ENCODE measurements around the gene PRAMEF12. TPM values are rescaled to one million over a fixed set of nuclear protein-coding genes. Genes with fewer than 3 reads are reported as not detected.
"Not testable (repeated sequence)": the region's sequence is repeated elsewhere in the genome, so short reads cannot be mapped to it uniquely, and the experiment has no call there.

PRAMEF12 gene
- total and polyA plus RNA-seq, 2 donors = 0.05 to 0.50 TPM

- WGBS = 95% methylated on average over 15 of the region's 15 CpGs
- H3K9me3 ChIP-seq (ENCODE audit: control insufficient read depth in 2 of 2, insufficient read depth in 1 of 2, low read length in 1 of 2) = no peaks in the 10 kb centered on the region
- H3K4me1 ChIP-seq (ENCODE audit: control insufficient read depth in 2 of 2, insufficient read depth in 2 of 2, low read length in 2 of 2) = no peaks in the 10 kb centered on the region
- H3K4me3 ChIP-seq (ENCODE audit: low read length in 2 of 2) = no peak overlapping the region
- no peak for DNase-seq (ENCODE audit: low read depth in 6 of 9, low spot score in 9 of 9)
- H3K27ac ChIP-seq (ENCODE audit: low read depth in 1 of 2, low read length in 1 of 2) = no peak overlapping the region
- no peaks in the 10 kb centered on the region for H3K27me3 ChIP-seq (ENCODE audit: control insufficient read depth in 2 of 2, insufficient read depth in 1 of 2, low read length in 1 of 2)
- H3K36me3 ChIP-seq (ENCODE audit: control insufficient read depth in 2 of 2, insufficient read depth in 2 of 2, low read length in 1 of 2) = no peaks in the 10 kb centered on the region
Measured at GRCh38 chr1:12776801-12777557, 3.4 kb downstream of the PRAMEF12 start.

- Histone ChIP-seq H3K9me3 (ENCODE audit: control insufficient read depth in 2 of 2, insufficient read depth in 1 of 2, low read length in 1 of 2) (no peaks in the 10 kb centered on the region), H3K27me3 (ENCODE audit: control insufficient read depth in 2 of 2, insufficient read depth in 1 of 2, low read length in 1 of 2) (no peaks in the 10 kb centered on the region), H3K27ac (ENCODE audit: low read depth in 1 of 2, low read length in 1 of 2) (no peak overlapping the region), H3K4me3 (ENCODE audit: low read length in 2 of 2) (no peak overlapping the region), H3K36me3 (ENCODE audit: control insufficient read depth in 2 of 2, insufficient read depth in 2 of 2, low read length in 1 of 2) (no peaks in the 10 kb centered on the region), H3K4me1 (ENCODE audit: control insufficient read depth in 2 of 2, insufficient read depth in 2 of 2, low read length in 2 of 2) (no peaks in the 10 kb centered on the region)
- 94% methylated on average over 4 of the region's 4 CpGs for WGBS
- DNase-seq (ENCODE audit: low read depth in 6 of 9, low spot score in 9 of 9) = no peak
Measured at GRCh38 chr1:12778061-12778460, 4.5 kb downstream of the PRAMEF12 start.

GRCh38 chr1:12778907-12779306, 5.4 kb downstream of the PRAMEF12 start:
- Histone ChIP-seq H3K36me3 (ENCODE audit: control insufficient read depth in 2 of 2, insufficient read depth in 2 of 2, low read length in 1 of 2) (no peaks in the 10 kb centered on the region), H3K27ac (ENCODE audit: low read depth in 1 of 2, low read length in 1 of 2) (no peak overlapping the region), H3K4me3 (ENCODE audit: low read length in 2 of 2) (no peak overlapping the region), H3K27me3 (ENCODE audit: control insufficient read depth in 2 of 2, insufficient read depth in 1 of 2, low read length in 1 of 2) (no peaks in the 10 kb centered on the region), H3K9me3 (ENCODE audit: control insufficient read depth in 2 of 2, insufficient read depth in 1 of 2, low read length in 1 of 2) (no peaks in the 10 kb centered on the region), H3K4me1 (ENCODE audit: control insufficient read depth in 2 of 2, insufficient read depth in 2 of 2, low read length in 2 of 2) (no peaks in the 10 kb centered on the region)
- no peak for DNase-seq (ENCODE audit: low read depth in 6 of 9, low spot score in 9 of 9)
- 92% methylated on average over 6 of the region's 6 CpGs for WGBS

GRCh38 chr1:12781488-12781887, 8.0 kb downstream of the PRAMEF12 start:
- not testable (repeated sequence) for H3K4me1 ChIP-seq (ENCODE audit: control insufficient read depth in 2 of 2, insufficient read depth in 2 of 2, low read length in 2 of 2); H3K4me3 ChIP-seq (ENCODE audit: low read length in 2 of 2); DNase-seq (ENCODE audit: low read depth in 6 of 9, low spot score in 9 of 9); H3K27me3 ChIP-seq (ENCODE audit: control insufficient read depth in 2 of 2, insufficient read depth in 1 of 2, low read length in 1 of 2); H3K9me3 ChIP-seq (ENCODE audit: control insufficient read depth in 2 of 2, insufficient read depth in 1 of 2, low read length in 1 of 2); H3K27ac ChIP-seq (ENCODE audit: low read depth in 1 of 2, low read length in 1 of 2); H3K36me3 ChIP-seq (ENCODE audit: control insufficient read depth in 2 of 2, insufficient read depth in 2 of 2, low read length in 1 of 2)
- 83% methylated on average over 5 of the region's 5 CpGs for WGBS

- DNase-seq (ENCODE audit: low read depth in 6 of 9, low spot score in 9 of 9); H3K9me3 ChIP-seq (ENCODE audit: control insufficient read depth in 2 of 2, insufficient read depth in 1 of 2, low read length in 1 of 2); H3K27me3 ChIP-seq (ENCODE audit: control insufficient read depth in 2 of 2, insufficient read depth in 1 of 2, low read length in 1 of 2); H3K27ac ChIP-seq (ENCODE audit: low read depth in 1 of 2, low read length in 1 of 2); H3K4me3 ChIP-seq (ENCODE audit: low read length in 2 of 2); H3K36me3 ChIP-seq (ENCODE audit: control insufficient read depth in 2 of 2, insufficient read depth in 2 of 2, low read length in 1 of 2); H3K4me1 ChIP-seq (ENCODE audit: control insufficient read depth in 2 of 2, insufficient read depth in 2 of 2, low read length in 2 of 2): not testable (repeated sequence)
- 53% methylated on average over 6 of the region's 7 CpGs for WGBS
Measured at GRCh38 chr1:12783783-12784182, 10.2 kb downstream of the PRAMEF12 start.

- H3K36me3 ChIP-seq (ENCODE audit: control insufficient read depth in 2 of 2, insufficient read depth in 2 of 2, low read length in 1 of 2); DNase-seq (ENCODE audit: low read depth in 6 of 9, low spot score in 9 of 9); H3K4me1 ChIP-seq (ENCODE audit: control insufficient read depth in 2 of 2, insufficient read depth in 2 of 2, low read length in 2 of 2); H3K4me3 ChIP-seq (ENCODE audit: low read length in 2 of 2); H3K9me3 ChIP-seq (ENCODE audit: control insufficient read depth in 2 of 2, insufficient read depth in 1 of 2, low read length in 1 of 2); H3K27me3 ChIP-seq (ENCODE audit: control insufficient read depth in 2 of 2, insufficient read depth in 1 of 2, low read length in 1 of 2); H3K27ac ChIP-seq (ENCODE audit: low read depth in 1 of 2, low read length in 1 of 2): not testable (repeated sequence)
- 82% methylated on average over 8 of the region's 8 CpGs for WGBS
Measured at GRCh38 chr1:12784729-12785128, 11.2 kb downstream of the PRAMEF12 start.

- H3K27me3 ChIP-seq (ENCODE audit: control insufficient read depth in 2 of 2, insufficient read depth in 1 of 2, low read length in 1 of 2); H3K27ac ChIP-seq (ENCODE audit: low read depth in 1 of 2, low read length in 1 of 2); H3K36me3 ChIP-seq (ENCODE audit: control insufficient read depth in 2 of 2, insufficient read depth in 2 of 2, low read length in 1 of 2); H3K4me1 ChIP-seq (ENCODE audit: control insufficient read depth in 2 of 2, insufficient read depth in 2 of 2, low read length in 2 of 2); H3K9me3 ChIP-seq (ENCODE audit: control insufficient read depth in 2 of 2, insufficient read depth in 1 of 2, low read length in 1 of 2); H3K4me3 ChIP-seq (ENCODE audit: low read length in 2 of 2); DNase-seq (ENCODE audit: low read depth in 6 of 9, low spot score in 9 of 9): not testable (repeated sequence)
- WGBS = 84% methylated on average over 5 of the region's 5 CpGs
Measured at GRCh38 chr1:12791097-12791496, 17.6 kb downstream of the PRAMEF12 start, which contains the start of gene PRAMEF1. Gene PRAMEF1, plus strand, starts transcription at chr1:12791397. Its CDS starts 1,831 bp downstream, at chr1:12793228.

- H3K36me3 ChIP-seq (ENCODE audit: control insufficient read depth in 2 of 2, insufficient read depth in 2 of 2, low read length in 1 of 2) = no peaks in the 10 kb centered on the region
- WGBS = 85% methylated on average over 4 of the region's 4 CpGs
- H3K4me3 ChIP-seq (ENCODE audit: low read length in 2 of 2) = no peak overlapping the region
Measured at GRCh38 chr1:12798911-12799310, 25.4 kb downstream of the PRAMEF12 start.

GRCh38 chr1:12799730-12800129, 26.2 kb downstream of the PRAMEF12 start:
- no peaks in the 10 kb centered on the region for H3K4me1 ChIP-seq (ENCODE audit: control insufficient read depth in 2 of 2, insufficient read depth in 2 of 2, low read length in 2 of 2)
- no peaks in the 10 kb centered on the region for H3K9me3 ChIP-seq (ENCODE audit: control insufficient read depth in 2 of 2, insufficient read depth in 1 of 2, low read length in 1 of 2)
- no peak for DNase-seq (ENCODE audit: low read depth in 6 of 9, low spot score in 9 of 9)
- no peaks in the 10 kb centered on the region for H3K27me3 ChIP-seq (ENCODE audit: control insufficient read depth in 2 of 2, insufficient read depth in 1 of 2, low read length in 1 of 2)
- no peaks in the 10 kb centered on the region for H3K36me3 ChIP-seq (ENCODE audit: control insufficient read depth in 2 of 2, insufficient read depth in 2 of 2, low read length in 1 of 2)
- H3K4me3 ChIP-seq (ENCODE audit: low read length in 2 of 2) = no peak overlapping the region
- WGBS = 60% methylated on average over 2 of the region's 2 CpGs
- H3K27ac ChIP-seq (ENCODE audit: low read depth in 1 of 2, low read length in 1 of 2) = no peak overlapping the region

More at GRCh38 chr1:12798911-12799310, 25.4 kb downstream of the PRAMEF12 start:
- Histone ChIP-seq H3K27ac (ENCODE audit: low read depth in 1 of 2, low read length in 1 of 2) (no peak overlapping the region), H3K27me3 (ENCODE audit: control insufficient read depth in 2 of 2, insufficient read depth in 1 of 2, low read length in 1 of 2) (no peaks in the 10 kb centered on the region), H3K4me1 (ENCODE audit: control insufficient read depth in 2 of 2, insufficient read depth in 2 of 2, low read length in 2 of 2) (no peaks in the 10 kb centered on the region), H3K9me3 (ENCODE audit: control insufficient read depth in 2 of 2, insufficient read depth in 1 of 2, low read length in 1 of 2) (no peaks in the 10 kb centered on the region)
- DNase-seq (ENCODE audit: low read depth in 6 of 9, low spot score in 9 of 9) = no peak
